GM18861 (cell line): ENCODE data around the gene SIDT1.

Source experiments
- ATAC-seq: cut with Tn5 transposase; IDR thresholded peaks from one replicate; pipeline ENCODE4 v1.9.1; 2021; ENCODE audit not compliant: unreplicated experiment

The SIDT1 gene

DNA sequence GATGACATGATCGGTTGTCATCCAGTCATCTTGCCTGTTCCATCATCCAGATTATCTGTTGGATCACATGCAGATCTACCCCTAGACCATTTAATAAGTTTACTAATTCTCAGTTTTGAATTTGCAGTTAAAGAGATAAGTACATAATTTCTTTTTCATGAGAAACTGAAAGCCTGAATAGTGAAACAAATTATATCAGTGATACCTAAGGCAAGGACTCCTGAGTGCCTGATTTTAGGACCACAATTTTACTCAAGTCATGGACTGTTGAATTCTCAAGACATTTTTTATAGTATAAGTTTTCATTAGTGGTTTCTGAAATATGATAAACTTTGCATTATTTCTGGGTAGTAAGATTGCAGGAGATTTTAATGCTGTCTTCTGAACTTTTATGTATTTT is 13.2 kb downstream of the SIDT1 start:
- no peak for ATAC-seq

DNA sequence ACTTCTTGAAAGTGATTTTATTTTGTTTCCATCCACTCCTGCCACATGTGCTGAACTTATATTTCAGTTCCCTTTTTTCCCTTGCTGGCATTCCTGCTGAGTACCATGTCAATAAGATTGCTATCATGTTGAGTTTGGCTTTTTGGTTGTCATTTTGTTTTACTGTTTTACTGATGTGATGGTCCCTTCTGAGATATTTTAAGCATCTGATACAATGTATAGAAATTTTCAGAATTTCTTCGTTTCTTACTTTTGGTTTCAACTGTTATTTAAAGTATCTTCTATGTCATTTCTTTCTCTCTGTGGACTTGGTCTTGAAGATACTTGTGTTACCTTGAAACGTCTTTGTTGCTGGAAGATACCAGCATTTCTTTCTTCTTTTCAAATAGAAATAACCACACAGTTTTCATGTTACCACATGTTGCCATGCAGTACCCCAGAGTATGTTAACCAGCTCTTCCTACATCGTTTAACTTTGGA is 14.1 kb downstream of the SIDT1 start:
- peak; percentile 90 for ATAC-seq

DNA sequence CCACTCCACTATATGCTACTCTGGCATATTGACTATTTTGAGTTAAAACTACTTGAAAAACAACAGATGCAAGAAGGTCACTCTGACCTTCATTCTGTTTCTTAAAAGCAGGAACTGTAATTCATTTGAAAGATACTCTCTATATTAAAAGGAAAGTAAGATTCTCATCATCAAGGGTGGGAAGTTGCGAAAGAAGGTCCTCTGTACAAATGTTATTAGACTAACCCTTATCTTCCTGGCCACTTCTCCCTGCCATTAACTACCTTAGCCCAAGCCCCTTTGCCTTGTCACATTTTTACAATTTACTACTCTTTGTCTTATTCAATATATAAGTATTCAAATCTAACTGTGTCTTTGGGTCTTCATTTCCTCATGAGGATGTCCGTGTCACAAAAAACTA is 16.1 kb downstream of the SIDT1 start:
- no peak for ATAC-seq

DNA sequence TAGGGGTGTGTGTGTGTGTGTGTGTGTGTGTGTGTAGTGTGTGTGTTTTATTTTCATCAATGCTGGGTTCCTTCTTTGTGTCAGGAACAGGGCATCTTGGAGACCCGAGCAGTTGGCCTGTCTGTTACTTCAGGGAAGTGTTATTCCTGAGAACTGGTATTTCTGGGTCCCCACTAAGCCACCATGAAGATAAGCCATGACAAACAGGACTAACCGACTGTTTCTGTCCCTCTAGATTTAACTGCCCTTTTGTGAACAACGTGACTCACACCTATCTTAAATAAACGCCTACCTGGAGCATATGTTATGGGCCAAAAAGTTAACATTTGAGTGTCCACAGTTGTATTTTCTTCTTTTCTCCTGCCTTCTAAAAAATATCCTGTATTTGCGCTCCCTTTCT is 19.5 kb downstream of the SIDT1 start:
- ATAC-seq = no peak

DNA sequence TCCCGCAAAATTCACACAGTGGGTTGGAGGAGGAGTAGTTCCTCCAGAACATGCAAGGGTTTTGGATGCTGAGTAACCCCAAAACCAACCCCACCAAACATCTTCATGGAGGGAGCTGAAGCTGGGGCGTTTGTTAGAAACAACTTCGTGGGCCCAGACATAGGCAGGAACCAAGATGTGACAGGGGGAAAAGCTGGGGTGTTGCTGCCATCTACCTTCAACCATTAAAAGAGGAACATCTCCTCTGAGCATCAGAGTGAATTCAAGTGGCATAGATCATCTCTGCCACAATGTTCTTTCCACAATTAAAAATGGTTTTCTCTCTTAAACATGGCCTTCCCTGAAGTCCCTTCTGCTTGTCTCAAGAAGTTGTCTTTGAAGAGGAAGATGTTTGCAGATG is 20.5 kb downstream of the SIDT1 start:
- no peak for ATAC-seq

DNA sequence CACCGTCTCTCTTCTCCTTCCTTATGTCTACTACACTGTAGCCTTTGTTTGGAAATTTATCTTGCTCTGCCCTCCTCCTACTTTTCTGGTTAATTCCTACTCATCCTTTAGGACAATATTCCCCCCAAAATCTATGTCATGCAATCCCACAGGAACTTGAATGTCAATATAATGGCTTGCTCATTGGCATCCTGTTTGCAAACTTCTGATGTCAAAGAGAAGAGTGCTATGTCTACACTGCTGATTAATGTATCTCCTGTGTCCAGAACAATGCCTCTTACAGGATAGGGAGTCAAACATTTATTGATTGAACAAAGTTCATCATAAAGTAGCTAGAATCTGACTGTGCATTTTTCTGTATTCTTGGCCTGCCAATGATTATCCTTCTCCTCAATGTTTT is 22.8 kb downstream of the SIDT1 start:
- no peak for ATAC-seq

DNA sequence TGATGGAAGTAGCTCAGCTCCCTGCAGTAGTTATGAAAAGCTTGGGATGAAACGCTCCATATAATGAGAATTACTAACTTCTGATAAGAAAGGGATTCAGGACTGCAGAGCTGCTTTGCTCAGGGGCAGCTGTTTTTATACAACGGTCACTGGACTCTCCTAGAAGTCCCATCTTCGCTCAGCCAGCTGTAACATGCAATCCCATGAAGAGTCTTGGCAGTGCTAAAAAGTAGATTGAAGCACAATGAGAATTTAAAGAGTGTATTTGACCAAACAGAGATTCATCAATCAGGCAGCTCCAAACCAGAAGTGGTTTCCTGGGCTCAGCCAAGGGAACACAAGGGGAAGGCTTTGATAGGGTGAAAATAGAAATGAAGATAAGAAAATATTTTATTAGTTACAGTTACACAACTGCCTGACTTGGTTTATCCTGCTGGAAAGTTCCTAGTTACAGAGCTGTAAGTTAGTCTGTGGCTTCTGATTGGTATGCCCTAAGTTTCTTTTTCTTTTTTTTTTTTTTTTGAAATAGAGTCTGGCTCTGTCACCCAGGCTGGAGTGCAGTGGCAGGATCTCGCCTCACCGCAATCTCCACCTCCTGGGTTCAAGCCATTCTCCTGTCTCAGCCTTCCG is 24.1 kb downstream of the SIDT1 start:
- ATAC-seq = no peak

DNA sequence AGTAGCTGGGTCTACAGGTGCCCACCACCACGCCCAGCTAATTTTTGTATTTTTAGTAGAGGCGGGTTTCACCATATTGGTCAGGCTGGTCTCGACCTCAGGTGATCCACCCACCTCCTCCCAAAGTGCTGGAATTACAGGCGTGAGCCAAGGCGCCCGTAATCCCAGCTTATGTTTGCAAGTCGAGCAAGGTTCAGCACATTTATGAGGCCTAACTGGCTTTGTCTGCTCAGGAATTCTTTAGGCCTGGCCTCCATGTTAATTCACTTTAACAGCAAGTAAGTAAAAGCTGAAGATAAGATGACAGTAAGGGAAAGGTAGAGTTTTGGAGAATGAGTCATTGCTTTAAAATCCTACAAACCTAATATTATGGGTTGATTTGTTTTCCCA is 24.6 kb downstream of the SIDT1 start:
- no peak for ATAC-seq

DNA sequence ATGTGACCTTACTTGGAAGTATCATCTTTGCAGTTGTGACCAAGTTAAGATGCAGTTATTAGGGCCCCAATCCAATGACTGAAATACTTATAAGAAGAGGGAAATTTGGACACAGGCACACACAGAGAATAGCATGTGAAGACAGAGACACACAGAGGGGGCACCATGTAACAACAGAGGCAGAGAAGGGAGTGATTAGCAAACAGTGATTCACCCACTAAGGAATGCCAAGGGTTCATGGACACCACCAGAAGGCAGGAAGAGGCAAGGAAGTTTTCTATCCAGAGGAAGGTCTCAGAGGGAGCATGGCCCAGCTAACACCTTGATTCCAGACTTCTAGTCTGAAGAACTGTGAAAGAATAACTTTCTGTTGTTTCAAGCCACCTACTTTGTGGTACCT is 25.0 kb downstream of the SIDT1 start:
- ATAC-seq = no peak

DNA sequence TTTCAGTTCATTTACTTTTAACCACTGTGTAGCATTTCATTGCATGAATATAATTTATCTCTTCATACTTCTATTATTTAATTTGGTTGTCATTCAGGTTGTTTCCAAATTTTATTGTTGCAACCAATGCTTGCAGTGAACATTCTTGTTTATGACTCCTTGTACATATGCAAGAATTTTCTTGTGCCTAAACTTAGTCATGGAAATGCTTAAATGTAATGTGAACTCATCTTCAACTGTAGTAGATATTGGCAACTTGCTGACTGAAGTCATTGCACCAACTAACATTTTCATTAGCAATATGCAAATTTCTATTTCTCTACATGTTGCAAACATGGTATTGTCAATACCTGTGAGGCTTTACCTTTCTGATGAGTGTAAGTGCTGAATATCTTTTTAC is 26.7 kb downstream of the SIDT1 start:
- ATAC-seq = no peak

DNA sequence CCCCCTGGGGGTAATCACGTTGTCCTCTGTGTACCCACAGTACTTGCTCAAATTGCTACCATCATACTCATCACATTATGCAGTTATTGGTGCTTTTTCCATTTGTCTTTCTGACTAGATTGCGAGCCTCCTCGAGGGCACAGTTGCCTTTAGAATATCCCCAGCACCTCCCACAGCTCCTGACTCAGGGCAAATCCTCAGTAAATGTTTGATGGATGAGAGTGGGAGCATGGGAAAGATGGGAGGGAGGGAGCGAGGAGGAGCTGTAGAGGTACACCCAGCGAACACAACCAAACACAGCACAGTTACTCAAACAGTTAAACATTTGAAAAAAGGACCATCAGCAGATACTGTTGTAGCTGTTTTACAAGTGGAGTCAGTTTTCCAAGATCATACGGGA is 27.9 kb downstream of the SIDT1 start:
- no peak for ATAC-seq

DNA sequence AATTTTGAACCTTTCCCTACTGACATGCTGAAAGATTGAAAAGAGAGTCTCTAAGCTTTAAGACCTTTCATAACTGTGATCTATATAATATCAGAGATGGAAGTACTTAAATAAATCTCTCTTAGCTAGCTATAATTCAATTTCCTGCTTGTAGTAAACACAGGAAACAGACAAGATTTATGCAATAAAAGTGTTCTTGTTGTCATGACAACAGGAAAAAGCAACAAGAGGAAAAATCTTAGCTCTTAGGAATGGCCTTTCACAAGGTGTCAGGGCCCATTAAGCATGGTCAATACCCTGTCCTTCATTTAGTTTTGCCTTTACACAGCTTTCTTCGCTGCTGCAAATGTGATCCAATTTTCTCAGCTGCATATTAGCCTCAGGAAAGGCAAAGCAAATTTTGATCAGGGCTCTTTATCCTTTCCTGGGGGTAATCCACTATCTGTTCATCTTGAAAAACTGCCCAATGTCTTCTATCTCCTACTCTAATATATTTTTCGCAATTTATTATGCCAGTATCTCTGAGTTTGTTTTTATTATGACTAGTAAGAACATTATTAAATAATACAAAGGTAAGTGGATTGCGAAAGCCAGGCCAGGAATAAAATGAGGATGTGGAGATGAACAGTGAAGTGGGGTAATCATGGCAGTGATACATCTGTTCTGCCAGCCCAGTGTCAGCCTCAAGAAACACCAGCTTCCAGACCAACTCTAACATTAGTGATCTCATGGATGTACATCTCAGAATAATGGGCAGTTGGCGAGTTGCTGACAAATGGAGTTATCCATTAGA is 28.7 kb downstream of the SIDT1 start:
- ATAC-seq = no peak

DNA sequence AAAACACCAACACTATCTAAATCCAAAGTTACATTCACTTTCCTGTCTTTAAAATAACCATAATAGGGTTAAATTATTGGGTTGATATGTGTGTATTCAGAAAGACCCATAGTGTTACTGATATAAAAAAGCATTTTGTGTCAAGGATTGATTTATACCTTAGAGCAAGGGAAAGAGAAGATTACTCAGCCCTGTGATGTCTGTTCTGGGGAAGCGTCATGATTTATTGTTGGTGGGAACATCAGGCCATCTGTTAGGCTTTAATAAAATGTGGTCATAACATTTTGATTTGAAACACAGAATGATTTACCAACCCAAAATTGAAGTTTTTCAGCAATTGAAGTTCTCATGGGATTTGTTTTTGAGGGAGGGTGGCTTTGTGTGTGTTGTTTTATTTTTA is 33.2 kb downstream of the SIDT1 start:
- no peak for ATAC-seq

DNA sequence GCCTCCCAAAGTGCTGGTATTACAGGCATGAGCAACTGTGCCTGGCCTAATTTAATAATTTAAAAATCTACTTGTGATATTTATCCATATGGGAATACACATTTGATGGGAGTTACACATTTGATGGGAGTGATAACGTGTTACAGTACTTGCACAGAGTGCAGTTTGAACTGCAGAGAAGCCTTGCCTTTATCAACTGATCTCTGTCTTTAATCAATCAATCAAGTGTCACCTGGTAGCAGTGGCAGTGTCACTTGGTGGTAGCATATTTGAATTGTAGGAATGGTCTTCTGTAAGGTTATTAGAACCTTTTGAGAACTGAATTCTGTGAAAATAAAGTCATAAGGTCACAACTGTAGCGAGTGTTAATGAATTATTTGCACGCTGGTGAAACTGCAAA is 37.8 kb downstream of the SIDT1 start:
- no peak for ATAC-seq

DNA sequence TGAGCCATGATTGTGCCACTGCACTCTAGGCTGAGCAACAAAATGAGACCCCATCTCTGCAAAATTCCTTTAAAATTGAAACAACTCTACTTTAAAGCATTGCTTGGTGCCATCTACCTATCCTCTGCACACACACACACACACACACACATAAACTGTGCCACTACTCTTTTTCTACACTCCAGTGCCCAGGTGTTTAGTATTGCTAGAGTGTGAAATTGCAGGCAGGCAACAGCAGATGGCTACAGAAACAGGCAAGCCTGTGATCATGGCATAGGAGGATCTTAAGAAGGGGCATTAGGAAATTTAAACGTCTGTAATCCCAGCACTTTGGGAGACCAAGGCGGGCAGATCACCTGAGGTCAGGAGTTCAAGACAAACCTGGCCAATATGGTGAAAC is 39.0 kb downstream of the SIDT1 start:
- no peak for ATAC-seq

DNA sequence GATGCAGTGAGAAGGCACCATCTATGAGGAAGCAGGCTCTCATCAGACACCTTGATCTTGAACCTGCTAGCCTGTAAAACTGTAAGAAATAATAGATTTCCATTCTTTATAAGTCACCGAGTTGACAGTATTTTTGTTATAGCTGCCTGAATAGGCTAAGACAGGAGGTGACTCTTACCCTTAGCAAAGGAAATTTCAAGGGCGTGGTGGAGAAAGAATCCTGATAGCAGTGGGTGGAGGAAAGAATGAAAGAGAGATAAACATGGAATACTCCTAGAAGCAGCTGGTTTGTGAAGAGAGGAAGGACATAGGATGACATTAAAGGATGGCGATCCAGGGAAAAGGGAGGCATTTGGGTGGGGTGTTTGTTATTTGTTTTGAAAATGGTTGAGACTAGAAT is 41.4 kb downstream of the SIDT1 start:
- no peak for ATAC-seq

DNA sequence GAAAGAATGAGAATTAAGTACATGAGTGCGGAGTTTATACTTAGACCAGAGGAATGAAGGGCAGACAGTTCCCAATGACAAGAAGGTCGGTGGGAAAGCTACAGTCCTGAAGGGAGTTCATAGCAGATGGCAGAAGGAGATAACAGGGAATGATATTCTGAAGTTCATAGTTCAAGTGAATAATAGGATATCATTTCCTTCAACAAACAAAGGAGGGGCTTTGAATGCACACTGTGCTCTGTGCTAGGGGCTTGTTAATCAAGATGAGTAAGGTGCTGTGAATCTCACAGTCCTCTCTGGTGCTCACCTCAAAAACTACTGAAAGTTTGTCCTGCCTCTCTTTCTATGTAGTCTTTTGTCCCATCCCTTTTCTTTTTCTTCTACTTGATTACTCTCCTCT is 41.9 kb downstream of the SIDT1 start:
- ATAC-seq = no peak

DNA sequence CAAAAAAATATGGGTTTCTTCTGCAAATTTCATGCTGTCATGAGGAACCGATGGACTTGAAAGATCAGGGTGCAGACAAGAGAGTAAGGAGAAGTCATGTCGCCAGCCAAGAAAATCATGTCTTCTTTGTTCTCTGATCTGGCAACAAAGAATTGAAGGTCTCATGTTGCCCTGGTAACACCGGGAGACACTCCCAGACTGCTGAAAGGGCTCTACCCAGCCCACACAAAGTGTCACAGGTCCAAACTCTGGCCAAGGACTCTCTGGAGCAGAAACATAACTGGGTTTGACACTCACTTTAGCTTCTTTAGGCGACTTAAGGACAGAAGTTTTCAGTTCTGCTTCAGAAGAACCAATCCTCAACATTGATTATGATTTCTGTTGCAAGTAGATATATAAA is 42.9 kb downstream of the SIDT1 start:
- no peak for ATAC-seq

DNA sequence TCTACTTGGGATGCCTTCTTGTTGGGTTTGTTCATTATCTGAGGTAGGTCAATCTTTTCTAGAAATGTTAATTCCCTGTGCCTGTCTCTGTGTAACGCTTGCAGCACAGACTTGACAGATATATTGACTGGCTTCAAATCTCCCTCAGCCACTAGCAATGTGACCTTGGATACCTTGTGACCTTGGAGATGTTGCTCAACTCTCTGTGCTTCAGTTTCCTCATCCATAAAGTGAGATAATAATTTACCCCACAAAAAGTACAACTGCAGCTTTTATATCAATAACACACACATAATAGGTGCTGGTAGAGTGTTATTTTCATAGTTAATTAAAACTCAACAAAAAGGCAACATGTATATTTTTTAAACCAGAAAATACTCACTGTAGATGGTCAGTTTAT is 52.9 kb downstream of the SIDT1 start:
- ATAC-seq = no peak

DNA sequence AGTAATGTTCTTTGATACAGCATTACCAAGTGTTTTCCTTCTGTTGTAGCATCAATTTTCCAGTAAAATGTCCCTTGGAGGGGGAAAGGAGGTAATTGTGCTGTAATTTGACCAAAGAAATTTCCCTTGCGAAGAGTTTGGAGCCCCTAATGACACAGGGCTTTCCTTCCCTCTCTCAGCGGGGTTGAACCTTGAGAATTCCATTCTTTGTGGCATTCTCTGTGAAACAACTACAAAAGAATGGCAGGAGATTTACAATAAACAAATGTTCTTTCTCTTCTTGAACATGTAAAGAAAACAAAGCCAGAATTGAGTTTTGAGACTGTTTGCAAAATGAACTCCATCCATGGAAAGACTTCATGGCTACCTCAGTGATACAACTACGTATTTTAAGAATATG is 53.4 kb downstream of the SIDT1 start:
- no peak for ATAC-seq

DNA sequence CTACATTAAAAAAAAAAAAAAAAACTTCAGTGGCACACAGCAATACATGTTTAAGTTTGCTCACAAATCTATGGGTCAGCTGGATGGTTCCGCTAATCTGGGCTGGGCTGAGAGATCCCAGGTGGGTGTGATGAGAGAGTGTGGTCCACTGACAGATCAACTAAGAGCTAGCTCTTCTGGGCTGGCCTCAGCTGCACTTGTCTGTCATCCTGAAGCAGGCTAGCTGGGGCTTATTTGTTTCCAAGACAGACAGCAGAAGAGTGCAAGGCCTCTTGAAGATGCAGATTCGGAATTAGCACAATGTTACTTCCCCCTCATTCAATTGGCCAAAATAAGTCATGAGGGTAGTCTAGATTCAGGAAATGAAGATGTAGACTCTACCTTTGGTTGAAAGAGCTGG is 56.5 kb downstream of the SIDT1 start:
- no peak for ATAC-seq

DNA sequence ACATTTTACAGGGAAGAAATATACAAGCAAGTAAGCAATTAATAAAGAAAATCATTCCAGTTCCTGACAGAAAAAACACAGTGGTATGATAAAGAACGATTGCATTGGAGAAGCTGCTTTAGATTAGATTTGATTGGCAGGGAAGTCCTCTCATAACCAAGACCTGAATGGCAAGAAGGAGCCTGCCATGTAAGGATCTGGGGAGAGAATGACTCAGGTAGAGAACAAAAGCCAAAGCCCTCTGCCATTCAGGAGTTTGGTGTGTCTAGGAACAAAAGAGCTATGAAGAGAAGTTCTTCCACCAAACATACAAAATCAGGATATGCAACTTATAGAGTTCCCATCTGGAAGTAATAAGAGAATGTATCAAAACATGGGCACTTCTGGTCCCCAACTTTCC is 57.6 kb downstream of the SIDT1 start:
- no peak for ATAC-seq

DNA sequence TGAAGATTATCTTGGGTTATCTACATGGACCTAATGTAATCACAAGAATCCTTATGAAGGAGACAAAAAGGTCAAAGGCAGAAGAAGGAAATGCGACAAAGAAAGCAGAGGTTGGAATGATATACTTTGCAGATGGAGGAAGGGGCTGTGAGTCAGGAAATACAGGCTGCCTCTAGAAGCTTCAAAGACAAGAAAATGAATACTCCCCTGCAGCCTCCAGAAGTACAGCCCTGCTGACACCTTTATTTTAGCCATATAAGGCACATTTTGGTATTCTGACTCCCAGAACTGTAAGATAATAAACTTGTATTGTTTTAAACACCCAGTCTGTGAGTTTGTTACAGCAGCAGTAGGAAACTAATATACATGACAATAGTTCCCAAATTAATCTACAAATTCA is 58.6 kb downstream of the SIDT1 start:
- ATAC-seq = no peak
